Pulmonary artery endothelial cell (primary cell): ENCODE data around the gene SLC6A2. TPM values are rescaled to one million over a fixed set of nuclear protein-coding genes. Genes with fewer than 3 reads are reported as not detected.

ENCODE experiments used
- DNase-seq: peaks from one replicate; pipeline ENCODE4 v3.0.0-alpha.2; 2011; ENCODE audit warnings: low read depth, low spot score
- total RNA-seq: library from RNA; depleted of rRNA; stranded (reverse); fragments of >200 nt; gene quantifications from 2 replicates; pipeline ENCODE4 v1.2.3, GENCODE V29; 2014

The SLC6A2 gene
- total RNA-seq, 1 donor from 2014 or later, result not detected

GRCh38 chr16:55671206-55671973 lies 15.6 kb downstream of the SLC6A2 start:
- no peak for DNase-seq

GRCh38 chr16:55671974-55672280 lies 16.1 kb downstream of the SLC6A2 start:
- no peak for DNase-seq

- no peak for DNase-seq
Observed at GRCh38 chr16:55672471-55672870, 16.7 kb downstream of the SLC6A2 start.

GRCh38 chr16:55678161-55678821 lies 22.5 kb downstream of the SLC6A2 start:
- DNase-seq, result no peak

GRCh38 chr16:55682086-55682485 lies 26.3 kb downstream of the SLC6A2 start:
- no peak for DNase-seq

GRCh38 chr16:55685973-55686372 lies 30.2 kb downstream of the SLC6A2 start:
- no peak for DNase-seq

GRCh38 chr16:55686671-55687070 lies 30.9 kb downstream of the SLC6A2 start:
- no peak for DNase-seq

GRCh38 chr16:55687802-55688201 lies 32.0 kb downstream of the SLC6A2 start:
- no peak for DNase-seq

GRCh38 chr16:55690841-55691240 lies 35.1 kb downstream of the SLC6A2 start:
- DNase-seq, result no peak

GRCh38 chr16:55691771-55692170 lies 36.0 kb downstream of the SLC6A2 start:
- DNase-seq, result no peak

GRCh38 chr16:55695595-55695994 lies 39.8 kb downstream of the SLC6A2 start:
- DNase-seq, result no peak

- DNase-seq, result no peak
Observed at GRCh38 chr16:55697867-55698266, 42.1 kb downstream of the SLC6A2 start.

GRCh38 chr16:55698331-55698730 lies 42.5 kb downstream of the SLC6A2 start:
- DNase-seq, result no peak

GRCh38 chr16:55698946-55699345 lies 43.2 kb downstream of the SLC6A2 start:
- no peak for DNase-seq

- DNase-seq, result no peak
Observed at GRCh38 chr16:55699616-55700015, 43.8 kb downstream of the SLC6A2 start.

- DNase-seq, result no peak
Observed at GRCh38 chr16:55700067-55700466, 44.3 kb downstream of the SLC6A2 start.

GRCh38 chr16:55700961-55701360 lies 45.2 kb downstream of the SLC6A2 start:
- no peak for DNase-seq

- DNase-seq, result peak; percentile 29
Observed at GRCh38 chr16:55701442-55702319, 45.9 kb downstream of the SLC6A2 start.

GRCh38 chr16:55703003-55704001 lies 47.5 kb downstream of the SLC6A2 start:
- DNase-seq, result peak; percentile 39

GRCh38 chr16:55706739-55707384 lies 51.1 kb downstream of the SLC6A2 start:
- no peak for DNase-seq
